Measurements from ENCODE around the gene CBFB.

GRCh38 chr16:67013233-67013822, 15.6 kb upstream of the CBFB start:
- TF ChIP-seq, protein P1, sequence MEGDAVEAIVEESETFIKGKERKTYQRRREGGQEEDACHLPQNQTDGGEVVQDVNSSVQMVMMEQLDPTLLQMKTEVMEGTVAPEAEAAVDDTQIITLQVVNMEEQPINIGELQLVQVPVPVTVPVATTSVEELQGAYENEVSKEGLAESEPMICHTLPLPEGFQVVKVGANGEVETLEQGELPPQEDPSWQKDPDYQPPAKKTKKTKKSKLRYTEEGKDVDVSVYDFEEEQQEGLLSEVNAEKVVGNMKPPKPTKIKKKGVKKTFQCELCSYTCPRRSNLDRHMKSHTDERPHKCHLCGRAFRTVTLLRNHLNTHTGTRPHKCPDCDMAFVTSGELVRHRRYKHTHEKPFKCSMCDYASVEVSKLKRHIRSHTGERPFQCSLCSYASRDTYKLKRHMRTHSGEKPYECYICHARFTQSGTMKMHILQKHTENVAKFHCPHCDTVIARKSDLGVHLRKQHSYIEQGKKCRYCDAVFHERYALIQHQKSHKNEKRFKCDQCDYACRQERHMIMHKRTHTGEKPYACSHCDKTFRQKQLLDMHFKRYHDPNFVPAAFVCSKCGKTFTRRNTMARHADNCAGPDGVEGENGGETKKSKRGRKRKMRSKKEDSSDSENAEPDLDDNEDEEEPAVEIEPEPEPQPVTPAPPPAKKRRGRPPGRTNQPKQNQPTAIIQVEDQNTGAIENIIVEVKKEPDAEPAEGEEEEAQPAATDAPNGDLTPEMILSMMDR (IDR thresholded peaks at IDR 0.05): no peak
- no peak for TF ChIP-seq POLR2A (IDR thresholded peaks at IDR 0.05)

Measured in right lobe of liver (tissue), 4 donors.